ENCODE data around the gene TRDMT1. TPM values are rescaled to one million over a fixed set of nuclear protein-coding genes. Genes with fewer than 3 reads are reported as not detected.

TRDMT1 gene
- total RNA-seq, 1 donor from 2014 or later, result 10.5 TPM

- intact Hi-C loops (cut with micrococcal nuclease), result no loop called here
Observed at GRCh38 chr10:17112566-17112965, 88.9 kb downstream of the TRDMT1 start.

- intact Hi-C loops (cut with micrococcal nuclease), result no loop called here
Observed at GRCh38 chr10:17109475-17110207, 91.8 kb downstream of the TRDMT1 start.

DNA sequence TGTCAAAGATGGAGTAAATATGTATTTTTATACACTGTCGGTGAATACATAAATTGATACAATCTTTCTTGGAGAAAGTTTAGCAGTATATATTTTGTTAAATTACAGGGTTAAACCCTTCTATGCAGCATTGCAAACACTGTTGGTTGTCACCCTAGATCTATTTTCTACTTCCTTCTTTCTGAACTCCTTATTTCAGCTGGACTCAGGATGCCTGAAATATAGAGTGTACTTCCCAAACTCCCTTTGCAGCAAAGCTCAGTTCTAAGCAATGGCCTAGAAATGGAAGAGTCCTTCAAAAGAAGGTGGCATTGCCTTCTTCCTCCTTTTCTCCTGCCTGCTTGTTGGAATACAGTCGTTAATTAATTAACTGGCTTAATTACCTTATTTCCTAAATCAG, 92.4 kb downstream of the TRDMT1 start:
- intact Hi-C loops (cut with micrococcal nuclease), result no loop called here

- intact Hi-C loops (cut with micrococcal nuclease), result no loop called here
Observed at GRCh38 chr10:17106991-17107390, 94.5 kb downstream of the TRDMT1 start.

DNA sequence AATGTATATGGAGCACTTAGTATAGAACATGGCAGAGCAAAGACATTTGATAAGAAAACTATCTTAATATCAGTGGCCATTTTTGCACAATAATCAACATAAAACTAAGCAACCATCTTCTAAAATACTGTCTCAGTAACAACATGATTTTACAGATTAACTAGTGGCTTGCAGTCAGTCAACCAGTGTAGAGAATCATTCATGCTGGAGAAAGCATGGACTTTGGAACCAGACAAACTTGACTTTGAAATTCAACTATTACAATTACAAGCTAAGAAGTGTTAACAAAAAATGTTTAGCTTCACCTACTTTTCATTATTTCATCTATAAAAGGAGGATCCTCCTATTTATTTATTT, 99.6 kb downstream of the TRDMT1 start:
- intact Hi-C loops (cut with micrococcal nuclease), result no loop called here

DNA sequence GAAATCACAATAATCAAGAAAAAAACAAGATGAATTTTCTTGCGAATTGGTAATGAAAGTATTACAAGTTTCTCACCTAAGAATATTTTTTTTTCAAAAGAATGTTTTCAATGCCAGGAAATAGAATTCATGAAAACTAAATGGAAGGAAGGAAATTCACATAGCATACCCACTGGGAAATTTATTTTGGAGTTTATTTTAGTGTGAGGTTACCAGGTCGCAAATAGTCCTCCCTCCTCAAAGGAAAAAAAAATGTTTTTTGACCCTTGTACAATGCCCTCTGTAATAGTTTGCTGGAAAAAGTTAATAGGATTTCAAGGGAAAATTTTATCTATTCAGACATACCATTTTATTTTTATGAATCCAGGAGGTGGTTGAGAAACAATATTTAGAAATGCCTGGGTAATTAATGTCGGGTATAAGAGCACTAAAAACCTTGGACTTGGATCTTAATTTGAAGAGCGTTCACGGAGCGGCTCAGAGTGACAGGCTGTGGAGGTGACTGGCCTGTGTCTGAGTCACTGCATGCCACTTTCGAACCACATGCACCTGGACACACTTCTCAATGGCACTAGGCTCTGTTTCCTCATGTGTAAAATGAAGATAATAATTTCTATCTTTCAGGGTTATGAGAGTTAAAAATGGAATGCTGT, 100.1 kb downstream of the TRDMT1 start:
- intact Hi-C loops (cut with micrococcal nuclease), result no loop called here

- intact Hi-C loops (cut with micrococcal nuclease), result no loop called here
Observed at GRCh38 chr10:17100586-17100985, 100.9 kb downstream of the TRDMT1 start.

- intact Hi-C loops (cut with micrococcal nuclease), result no loop called here
Observed at GRCh38 chr10:17098012-17098411, 103.5 kb downstream of the TRDMT1 start.

Other genes with a start within 250 kb of the TRDMT1 start
- 0.55 and 0.89 TPM in 2 replicates for gene CUBN, start 71.9 kb downstream of the TRDMT1 start, total RNA-seq
- 1,788 and 1,812 TPM in 2 replicates for gene VIM, start 26.6 kb upstream of the TRDMT1 start, total RNA-seq

Data from T-helper 2 cell treated with Interferon-gamma antibody and Interleukin-4, amounts not matched to agents 100 ng/mL and 5 ng/mL, for 36 hours (primary cell).